Body of pancreas (tissue), 4 donors: Measurements from ENCODE around the gene RNF112. TPM values are rescaled to one million over a fixed set of nuclear protein-coding genes. Genes with fewer than 3 reads are reported as not detected.

ENCODE experiments used
- ATAC-seq: fragments of 150-250 bp; one replicate; pipeline ENCODE4 v1.9.1; 2016
- DNase-seq, 4 donors: peaks; one replicate each; pipeline ENCODE4 v3.0.0-alpha.2; 2019
- H3K27ac ChIP-seq, 4 donors: fragments of 200-600 bp; sonication (generic); 1 replicate in 3 of 4; 2 replicates in 1 of 4; pipeline versions ENCODE4 v1.5.1 to v1.6.1; 2016 to 2019; ENCODE audit warnings: mild to moderate bottlenecking in 1 of 4, mixed read lengths in 1 of 4, moderate library complexity in 1 of 4
- H3K27me3 ChIP-seq, 2 donors: fragments of 200-600 bp; sonication (generic); one replicate each; pipeline ENCODE4 v1.6.0; 2016; ENCODE audit warnings: mild to moderate bottlenecking in 1 of 2
- H3K36me3 ChIP-seq, 2 donors: fragments of 200-600 bp; sonication (generic); replicated peaks in 1 of 2; 2 replicates each; pipeline ENCODE4 v1.5.1; 2016; ENCODE audit warnings: low read depth in 2 of 2; ENCODE audit not compliant: insufficient read depth in 1 of 2
- H3K4me1 ChIP-seq: fragments of 200-600 bp; sonication (generic); one replicate; pipeline ENCODE4 v1.6.0; 2016
- H3K4me3 ChIP-seq, 2 donors: fragments of 200-600 bp; sonication (generic); 1 replicate in 1 of 2; 2 replicates in 1 of 2; pipeline ENCODE4 v1.5.1; 2016 to 2019
- H3K9me3 ChIP-seq, 3 donors: fragments of 200-600 bp; sonication (generic); 1 replicate in 2 of 3; 2 replicates in 1 of 3; pipeline ENCODE4 v1.5.1; 2016
- CTCF ChIP-seq, 7 experiments: fragments of 450-650 bp in 4 of 7; fragments of 200-600 bp in 3 of 7; sonication (generic) in 3 of 7; IDR thresholded peaks; one replicate each; pipeline ENCODE4 v1.5.1; 2016 to 2019; ENCODE audit warnings: antibody characterized with exemption in 7 of 7
- POLR2A ChIP-seq, 3 donors: fragments of 450-650 bp; IDR thresholded peaks; one replicate each; pipeline ENCODE4 v1.6.1; 2016; ENCODE audit warnings: antibody characterized with exemption in 3 of 3, mild to moderate bottlenecking in 2 of 3
- WGBS, 2 donors: methylation state at CpG; one replicate each; pipeline ENCODE4 v1.1.5; 2017; 5-methylcytosine and 5-hydroxymethylcytosine counted together
- intact Hi-C: fragments of 100-400 bp; cut with DNase I; formaldehyde crosslinking; loops from one replicate; pipeline ENCODE4 v1.15.1; 2023
- total RNA-seq, 2 donors: library from RNA; depleted of rRNA; stranded (reverse); fragments of >200 nt; gene quantifications; one replicate each; pipeline ENCODE4 v1.1.0, GENCODE V29; 2016

The RNF112 gene
- total RNA-seq, 2 donors from 2014 or later = 0.52 to 5.9 TPM

- no peaks in the 10 kb centered on the region for H3K9me3 ChIP-seq
- no peaks in the 10 kb centered on the region for H3K27me3 ChIP-seq
- no peak for TF ChIP-seq POLR2A (IDR thresholded peaks at IDR 0.05)
- TF ChIP-seq CTCF (IDR thresholded peaks at IDR 0.05) = peak in 1 of 7 experiments; percentile 17
- peaks cover 15% of the 10 kb centered on the region for H3K4me1 ChIP-seq
- DNase-seq = peak in 3 of 4 donors; percentile 26 to 45 (median 36)
- WGBS, 2 donors = 50 to 60% methylated on average over 4 to 6 of the region's 6 CpGs
- no peaks in the 10 kb centered on the region for H3K36me3 ChIP-seq
- peak; percentile 61 for ATAC-seq
- H3K4me3 ChIP-seq = no peak overlapping the region
- intact Hi-C loops = no loop called here
- peak overlapping the region in 3 of 4 donors; percentile 40 to 77 (median 59) for H3K27ac ChIP-seq
Measured at GRCh38 chr17:19397556-19398041, 13.4 kb upstream of the RNF112 start.

- H3K27me3 ChIP-seq = no peaks in the 10 kb centered on the region
- no peak overlapping the region for H3K4me3 ChIP-seq
- H3K9me3 ChIP-seq = no peaks in the 10 kb centered on the region
- 55 to 56% methylated on average over 2 of the region's 2 CpGs for WGBS, 2 donors
- peak overlapping the region in 3 of 4 donors; percentile 40 to 77 (median 59) for H3K27ac ChIP-seq
- intact Hi-C loops = no loop called here
- ATAC-seq = peak; percentile 49
- TF ChIP-seq POLR2A (IDR thresholded peaks at IDR 0.05) (no peak), CTCF (IDR thresholded peaks at IDR 0.05) (no peak)
- DNase-seq = peak in 3 of 4 donors; percentile 22 to 60 (median 49)
- H3K36me3 ChIP-seq = no peaks in the 10 kb centered on the region
- peaks cover 15% of the 10 kb centered on the region for H3K4me1 ChIP-seq
Measured at GRCh38 chr17:19398301-19399181, 12.5 kb upstream of the RNF112 start.

GRCh38 chr17:19399750-19400450 is 11.1 kb upstream of the RNF112 start:
- no peaks in the 10 kb centered on the region for H3K9me3 ChIP-seq
- TF ChIP-seq POLR2A (IDR thresholded peaks at IDR 0.05) = no peak
- TF ChIP-seq CTCF (IDR thresholded peaks at IDR 0.05) = no peak
- peaks cover 15% of the 10 kb centered on the region for H3K4me1 ChIP-seq
- no peaks in the 10 kb centered on the region for H3K27me3 ChIP-seq
- WGBS, 2 donors = 74 to 84% methylated on average over 3 of the region's 3 CpGs
- no peak for DNase-seq
- no peaks in the 10 kb centered on the region for H3K36me3 ChIP-seq
- no peak overlapping the region for H3K27ac ChIP-seq
- H3K4me3 ChIP-seq = no peak overlapping the region
- no peak for ATAC-seq
- intact Hi-C loops = no loop called here

GRCh38 chr17:19401321-19402010 is 9.6 kb upstream of the RNF112 start:
- peaks cover 15% of the 10 kb centered on the region for H3K4me1 ChIP-seq
- H3K27me3 ChIP-seq = no peaks in the 10 kb centered on the region
- 65 to 67% methylated on average over 8 of the region's 8 CpGs for WGBS, 2 donors
- TF ChIP-seq POLR2A (IDR thresholded peaks at IDR 0.05) (no peak), CTCF (IDR thresholded peaks at IDR 0.05) (no peak)
- intact Hi-C loops = no loop called here
- no peaks in the 10 kb centered on the region for H3K36me3 ChIP-seq
- no peak for DNase-seq
- no peak for ATAC-seq
- no peak overlapping the region for H3K4me3 ChIP-seq
- no peaks in the 10 kb centered on the region for H3K9me3 ChIP-seq
- no peak overlapping the region for H3K27ac ChIP-seq
